IPS-18c (cell line): ENCODE results near the gene CCDC3.

Experiments
- H3K4me3 ChIP-seq: 2 replicates; pipeline ENCODE4 v1.7.0; 2013; ENCODE audit warnings: low read depth, mild to moderate bottlenecking, low read length, moderate library complexity; ENCODE audit not compliant: insufficient read depth
- H3K9me3 ChIP-seq: one replicate; pipeline ENCODE4 v1.6.1; 2013; ENCODE audit warnings: mild to moderate bottlenecking, low read length, moderate library complexity; ENCODE audit not compliant: control insufficient read depth, insufficient read depth

Gene CCDC3

GRCh38 chr10:12916587-12916986 is 84.9 kb downstream of the CCDC3 start:
- H3K9me3 ChIP-seq, result no peaks in the 10 kb centered on the region
- no peak overlapping the region for H3K4me3 ChIP-seq

- Histone ChIP-seq H3K9me3 (no peaks in the 10 kb centered on the region), H3K4me3 (no peak overlapping the region)
Measured at GRCh38 chr10:12915637-12916168, 85.8 kb downstream of the CCDC3 start.

- Histone ChIP-seq H3K4me3 (no peak overlapping the region), H3K9me3 (no peaks in the 10 kb centered on the region)
Measured at GRCh38 chr10:12914111-12914510, 87.4 kb downstream of the CCDC3 start.

GRCh38 chr10:12911795-12912194 is 89.7 kb downstream of the CCDC3 start:
- Histone ChIP-seq H3K9me3 (no peaks in the 10 kb centered on the region), H3K4me3 (no peak overlapping the region)

- Histone ChIP-seq H3K4me3 (no peak overlapping the region), H3K9me3 (no peaks in the 10 kb centered on the region)
Measured at GRCh38 chr10:12910835-12911234, 90.7 kb downstream of the CCDC3 start.

- Histone ChIP-seq H3K4me3 (no peak overlapping the region), H3K9me3 (no peaks in the 10 kb centered on the region)
Measured at GRCh38 chr10:12909836-12910185, 91.7 kb downstream of the CCDC3 start.

GRCh38 chr10:12909182-12909835 is 92.2 kb downstream of the CCDC3 start:
- H3K9me3 ChIP-seq, result no peaks in the 10 kb centered on the region
- H3K4me3 ChIP-seq, result no peak overlapping the region

- no peaks in the 10 kb centered on the region for H3K9me3 ChIP-seq
- no peak overlapping the region for H3K4me3 ChIP-seq
Measured at GRCh38 chr10:12908773-12909172, 92.7 kb downstream of the CCDC3 start.

- H3K4me3 ChIP-seq, result no peak overlapping the region
- H3K9me3 ChIP-seq, result no peaks in the 10 kb centered on the region
Measured at GRCh38 chr10:12907656-12908055, 93.9 kb downstream of the CCDC3 start.

GRCh38 chr10:12906051-12906541 is 95.4 kb downstream of the CCDC3 start:
- H3K9me3 ChIP-seq, result no peaks in the 10 kb centered on the region
- H3K4me3 ChIP-seq, result no peak overlapping the region

- H3K4me3 ChIP-seq, result no peak overlapping the region
- no peaks in the 10 kb centered on the region for H3K9me3 ChIP-seq
Measured at GRCh38 chr10:12905067-12905466, 96.4 kb downstream of the CCDC3 start.

GRCh38 chr10:12902851-12903358 is 98.6 kb downstream of the CCDC3 start:
- H3K4me3 ChIP-seq, result no peak overlapping the region
- H3K9me3 ChIP-seq, result no peaks in the 10 kb centered on the region

GRCh38 chr10:12902135-12902572 is 99.4 kb downstream of the CCDC3 start:
- no peak overlapping the region for H3K4me3 ChIP-seq
- H3K9me3 ChIP-seq, result no peaks in the 10 kb centered on the region

GRCh38 chr10:12899546-12899945 is 102.0 kb downstream of the CCDC3 start:
- Histone ChIP-seq H3K9me3 (no peaks in the 10 kb centered on the region), H3K4me3 (no peak overlapping the region)

- no peak overlapping the region for H3K4me3 ChIP-seq
- H3K9me3 ChIP-seq, result no peaks in the 10 kb centered on the region
Measured at GRCh38 chr10:12898271-12898670, 103.2 kb downstream of the CCDC3 start.

- Histone ChIP-seq H3K4me3 (no peak overlapping the region), H3K9me3 (no peaks in the 10 kb centered on the region)
Measured at GRCh38 chr10:12897278-12897677, 104.2 kb downstream of the CCDC3 start.

GRCh38 chr10:12896251-12896650 is 105.3 kb downstream of the CCDC3 start:
- Histone ChIP-seq H3K4me3 (no peak overlapping the region), H3K9me3 (no peaks in the 10 kb centered on the region)

GRCh38 chr10:12892924-12893323 is 108.6 kb downstream of the CCDC3 start:
- H3K9me3 ChIP-seq, result no peaks in the 10 kb centered on the region
- H3K4me3 ChIP-seq, result no peak overlapping the region

- Histone ChIP-seq H3K4me3 (no peak overlapping the region), H3K9me3 (no peaks in the 10 kb centered on the region)
Measured at GRCh38 chr10:12890958-12891357, 110.6 kb downstream of the CCDC3 start.
